Loucy (cell line): Measurements from ENCODE around the gene IQSEC2.

Experiments used
- H2AFZ ChIP-seq: fragments of 200-600 bp; sonication (generic); 2 replicates; pipeline ENCODE4 v1.6.0; 2016; ENCODE audit warnings: antibody characterized with exemption, mild to moderate bottlenecking, low read length, moderate library complexity
- H3F3A ChIP-seq: fragments of 200-600 bp; 2 replicates; pipeline ENCODE4 v1.6.0; 2016; ENCODE audit warnings: antibody characterized with exemption, low read depth, mild to moderate bottlenecking
- H3K27me3 ChIP-seq: fragments of 200-600 bp; sonication (generic); 2 replicates; pipeline ENCODE4 v1.6.1; 2014; ENCODE audit warnings: low read length, mild to moderate bottlenecking; ENCODE audit not compliant: insufficient read depth, poor library complexity, severe bottlenecking
- H3K36me3 ChIP-seq: fragments of 200-600 bp; sonication (generic); 2 replicates; pipeline ENCODE4 v1.6.1; 2016; ENCODE audit warnings: low read length; ENCODE audit not compliant: insufficient read depth
- H3K4me1 ChIP-seq: fragments of 200-600 bp; sonication (generic); 2 replicates; pipeline ENCODE4 v1.5.1; 2014; ENCODE audit warnings: low read length, mild to moderate bottlenecking; ENCODE audit not compliant: insufficient read depth, poor library complexity, severe bottlenecking
- H3K4me2 ChIP-seq: fragments of 200-600 bp; sonication (generic); 2 replicates; pipeline ENCODE4 v1.6.0; 2014; ENCODE audit warnings: antibody characterized with exemption, low read length, low read depth, mild to moderate bottlenecking; ENCODE audit not compliant: poor library complexity, severe bottlenecking
- H3K4me3 ChIP-seq: fragments of 200-600 bp; sonication (generic); 2 replicates; pipeline ENCODE4 v1.5.1; 2014; ENCODE audit warnings: low read length, mild to moderate bottlenecking, mixed read lengths; ENCODE audit not compliant: poor library complexity, severe bottlenecking
- H3K79me2 ChIP-seq: fragments of 200-600 bp; sonication (generic); 2 replicates; pipeline ENCODE4 v1.6.1; 2014; ENCODE audit warnings: low read length; ENCODE audit not compliant: insufficient read depth
- H3K9ac ChIP-seq: fragments of 200-600 bp; sonication (generic); 2 replicates; pipeline ENCODE4 v1.6.0; 2014; ENCODE audit warnings: mild to moderate bottlenecking, low read depth, low read length, moderate library complexity; ENCODE audit not compliant: poor library complexity, severe bottlenecking
- H3K9me2 ChIP-seq: fragments of 200-600 bp; sonication (generic); replicated peaks from 2 replicates; pipeline ENCODE4 v1.6.1; 2016; ENCODE audit warnings: low read depth, low read length, mixed read lengths
- H3K9me3 ChIP-seq: fragments of 200-600 bp; sonication (generic); 2 replicates; pipeline ENCODE4 v1.6.1; 2014; ENCODE audit warnings: mild to moderate bottlenecking, antibody characterized with exemption, low read length, low read depth; ENCODE audit not compliant: insufficient read depth
- H4K20me1 ChIP-seq: fragments of 200-600 bp; sonication (generic); 2 replicates; pipeline ENCODE4 v1.6.0; 2014; ENCODE audit warnings: antibody characterized with exemption, low read length, mild to moderate bottlenecking; ENCODE audit not compliant: insufficient read depth, poor library complexity, severe bottlenecking
- CTCF ChIP-seq: fragments of 200-600 bp; sonication (generic); conservative IDR thresholded peaks from 2 replicates; pipeline ENCODE4 v1.5.1; 2014; ENCODE audit warnings: mild to moderate bottlenecking, antibody characterized with exemption, low read length
- EZH2phosphoT487 ChIP-seq: fragments of 200-600 bp; IDR thresholded peaks from 2 replicates; pipeline ENCODE4 v1.6.1; 2018; ENCODE audit warnings: antibody characterized with exemption, mild to moderate bottlenecking, moderate library complexity, borderline replicate concordance

Gene IQSEC2

DNA sequence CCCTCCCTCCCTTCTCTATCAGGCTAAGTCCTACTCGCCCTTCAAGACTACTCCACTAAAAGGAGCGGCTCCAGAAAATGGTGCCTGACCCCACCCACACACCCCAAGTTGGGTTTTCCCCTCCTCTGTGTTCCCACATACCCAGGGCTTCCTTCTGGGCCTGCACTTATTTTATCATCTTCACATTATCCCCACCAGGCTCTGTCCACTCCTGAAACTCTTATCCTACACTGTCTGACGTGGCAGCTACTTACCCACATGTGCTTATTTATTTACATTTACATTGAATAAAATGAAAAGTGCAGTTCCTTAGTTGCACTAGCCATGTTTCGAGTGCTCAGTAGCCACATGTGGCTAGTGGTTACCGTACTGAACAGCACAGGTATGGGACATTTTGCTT lies 51.3 kb downstream of the IQSEC2 start:
- H3K9ac ChIP-seq, result no peak overlapping the region
- TF ChIP-seq CTCF (no peak), EZH2phosphoT487 (no peak)
- H3K4me2 ChIP-seq, result no peak overlapping the region
- H3F3A ChIP-seq, result no peaks in the 10 kb centered on the region
- no peaks in the 10 kb centered on the region for H3K9me2 ChIP-seq
- H3K4me1 ChIP-seq, result peaks cover 21% of the 10 kb centered on the region
- H3K27me3 ChIP-seq, result no peaks in the 10 kb centered on the region
- peaks cover 5% of the 10 kb centered on the region for H3K79me2 ChIP-seq
- no peaks in the 10 kb centered on the region for H3K9me3 ChIP-seq
- no peaks in the 10 kb centered on the region for H3K36me3 ChIP-seq
- no peak overlapping the region for H3K4me3 ChIP-seq
- H2AFZ ChIP-seq, result no peak overlapping the region
- no peaks in the 10 kb centered on the region for H4K20me1 ChIP-seq

DNA sequence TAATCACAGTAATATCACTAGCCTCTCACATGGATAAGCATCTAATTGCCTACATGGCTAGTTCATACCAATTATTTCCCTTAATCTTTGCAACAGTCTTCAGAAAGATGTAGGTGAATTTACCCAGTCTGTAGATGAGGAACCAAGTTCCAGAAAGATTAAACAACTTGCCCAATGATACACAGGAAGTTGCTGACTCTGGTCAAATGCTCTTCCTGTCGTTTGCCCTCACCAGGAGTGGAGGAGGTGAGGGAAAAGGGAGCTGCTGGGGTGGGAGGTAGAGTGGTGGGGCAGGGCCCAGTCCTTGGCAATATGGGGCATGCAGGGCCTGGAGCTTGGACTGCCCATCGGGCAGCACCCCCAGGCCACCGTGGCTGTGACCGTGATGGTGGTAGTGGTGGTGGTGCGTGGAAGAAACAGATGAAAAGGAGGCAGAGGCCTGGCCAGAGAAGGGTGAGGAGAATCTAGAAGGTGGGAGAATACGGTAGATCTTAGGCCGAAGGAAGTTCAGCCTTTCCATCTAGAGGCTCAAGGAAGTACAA lies 54.1 kb downstream of the IQSEC2 start:
- Histone ChIP-seq H3K79me2 (peaks cover 34% of the 10 kb centered on the region), H3K9me2 (no peaks in the 10 kb centered on the region), H2AFZ (peak overlapping the region; percentile 81), H3K4me1 (peaks cover 21% of the 10 kb centered on the region), H3K9me3 (no peaks in the 10 kb centered on the region), H3K4me3 (peak overlapping the region; percentile 43), H3K36me3 (no peaks in the 10 kb centered on the region), H3K4me2 (peak overlapping the region; percentile 60), H3K27me3 (peaks cover 4% of the 10 kb centered on the region), H4K20me1 (peaks cover 20% of the 10 kb centered on the region), H3F3A (no peaks in the 10 kb centered on the region), H3K9ac (peak overlapping the region; percentile 44)
- TF ChIP-seq EZH2phosphoT487 (no peak), CTCF (no peak)

- Histone ChIP-seq H3K27me3 (peaks cover 4% of the 10 kb centered on the region), H3K9me3 (no peaks in the 10 kb centered on the region), H3K79me2 (peaks cover 54% of the 10 kb centered on the region), H3K36me3 (peaks cover 5% of the 10 kb centered on the region; the same call in 1 of the 2 replicates), H3K4me3 (peak within 1 kb of the TSS; percentile 79), H3K4me1 (peaks cover 21% of the 10 kb centered on the region), H3K9ac (peak within 1 kb of the TSS; percentile 98), H2AFZ (peak within 1 kb of the TSS; percentile 100), H4K20me1 (peaks cover 35% of the 10 kb centered on the region), H3K9me2 (no peaks in the 10 kb centered on the region), H3F3A (no peaks in the 10 kb centered on the region), H3K4me2 (peak within 1 kb of the TSS; percentile 98)
- TF ChIP-seq EZH2phosphoT487, result no peak
- TF ChIP-seq CTCF, result no peak
Measured at GRCh38 chrX:53224860-53225797, 56.3 kb downstream of the IQSEC2 start, which contains the start of gene KDM5C. KDM5C (minus strand) TSS chrX:53225207; CDS start chrX:53224889, 318 bp downstream.
